GM21390 (cell line): Measurements from ENCODE around the gene FBXO28.
"Not testable (repeated sequence)": the region's sequence is repeated elsewhere in the genome, so short reads cannot be mapped to it uniquely, and the experiment has no call there.

ENCODE experiments used
- ATAC-seq: cut with Tn5 transposase; IDR thresholded peaks from one replicate; pipeline ENCODE4 v1.9.1; 2021; ENCODE audit not compliant: unreplicated experiment

The FBXO28 gene

DNA sequence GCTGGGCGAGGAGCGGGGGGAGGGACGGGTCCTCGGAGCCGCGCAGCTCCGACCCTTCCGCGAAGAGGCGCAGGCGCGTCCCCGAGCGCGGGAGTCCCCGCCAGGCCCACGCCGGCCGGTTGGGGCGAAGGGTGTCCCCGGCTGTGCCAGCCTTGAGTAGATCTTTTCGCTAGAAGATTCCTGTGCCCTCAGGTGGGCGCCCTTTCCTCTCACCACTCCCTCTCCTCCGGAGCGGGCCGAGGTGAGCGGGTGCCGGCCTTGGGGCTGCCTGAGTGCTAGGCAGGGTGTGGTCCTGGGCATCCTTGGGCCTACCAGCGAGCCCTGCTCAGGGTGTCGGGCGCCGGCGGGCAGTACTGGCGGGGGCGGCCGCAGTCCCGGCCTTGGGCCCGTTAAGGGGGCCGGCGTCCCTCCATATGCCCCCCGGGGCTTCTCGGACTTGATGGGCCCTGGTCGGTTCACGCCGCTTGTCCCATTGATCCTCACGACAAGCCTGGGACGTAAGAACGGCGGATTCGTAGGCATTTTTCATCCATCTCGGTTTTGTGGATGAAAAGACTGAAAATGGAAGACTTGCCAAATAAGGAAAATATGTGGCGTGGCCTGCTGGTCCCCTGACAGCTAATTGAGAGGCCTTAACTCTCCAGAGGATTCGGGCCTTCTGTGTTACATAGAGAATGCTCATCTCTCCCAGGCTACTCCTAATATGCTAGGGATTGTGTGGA, 69.8 kb downstream of the FBXO28 start:
- peak; percentile 51 for ATAC-seq

DNA sequence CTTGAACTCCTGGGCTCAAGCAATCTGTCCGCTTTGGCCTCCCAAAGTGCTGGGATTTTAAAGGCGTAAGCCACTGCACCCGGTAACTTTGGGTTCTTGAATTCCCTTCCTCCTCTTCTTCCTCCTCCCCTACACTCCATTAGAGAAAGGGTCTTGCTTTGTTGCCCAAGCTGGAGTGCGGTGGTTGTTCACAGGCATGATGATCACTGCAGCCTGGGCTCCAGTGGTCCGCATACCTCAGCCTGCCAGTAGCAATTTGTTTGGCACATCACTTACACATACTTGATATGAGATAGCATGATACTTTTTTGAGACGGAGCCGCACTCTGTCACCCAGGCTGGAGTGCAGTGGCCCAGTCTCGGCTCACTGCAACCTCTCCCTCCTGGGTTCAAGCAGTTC, 71.3 kb downstream of the FBXO28 start:
- ATAC-seq, result no peak

- no peak for ATAC-seq
These were observed 74.4 kb downstream of the FBXO28 start for GRCh38 chr1:224188286-224188685.

DNA sequence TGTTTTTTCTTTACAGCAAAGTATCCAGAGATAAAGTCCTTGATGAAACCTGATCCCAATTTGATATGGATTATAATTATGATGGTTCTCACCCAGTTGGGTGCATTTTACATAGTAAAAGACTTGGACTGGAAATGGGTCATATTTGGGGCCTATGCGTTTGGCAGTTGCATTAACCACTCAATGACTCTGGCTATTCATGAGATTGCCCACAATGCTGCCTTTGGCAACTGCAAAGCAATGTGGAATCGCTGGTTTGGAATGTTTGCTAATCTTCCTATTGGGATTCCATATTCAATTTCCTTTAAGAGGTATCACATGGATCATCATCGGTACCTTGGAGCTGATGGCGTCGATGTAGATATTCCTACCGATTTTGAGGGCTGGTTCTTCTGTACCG, 75.7 kb downstream of the FBXO28 start:
- ATAC-seq, result no peak

- peak; percentile 48 for ATAC-seq
These were observed 78.3 kb downstream of the FBXO28 start for GRCh38 chr1:224192082-224192788.

DNA sequence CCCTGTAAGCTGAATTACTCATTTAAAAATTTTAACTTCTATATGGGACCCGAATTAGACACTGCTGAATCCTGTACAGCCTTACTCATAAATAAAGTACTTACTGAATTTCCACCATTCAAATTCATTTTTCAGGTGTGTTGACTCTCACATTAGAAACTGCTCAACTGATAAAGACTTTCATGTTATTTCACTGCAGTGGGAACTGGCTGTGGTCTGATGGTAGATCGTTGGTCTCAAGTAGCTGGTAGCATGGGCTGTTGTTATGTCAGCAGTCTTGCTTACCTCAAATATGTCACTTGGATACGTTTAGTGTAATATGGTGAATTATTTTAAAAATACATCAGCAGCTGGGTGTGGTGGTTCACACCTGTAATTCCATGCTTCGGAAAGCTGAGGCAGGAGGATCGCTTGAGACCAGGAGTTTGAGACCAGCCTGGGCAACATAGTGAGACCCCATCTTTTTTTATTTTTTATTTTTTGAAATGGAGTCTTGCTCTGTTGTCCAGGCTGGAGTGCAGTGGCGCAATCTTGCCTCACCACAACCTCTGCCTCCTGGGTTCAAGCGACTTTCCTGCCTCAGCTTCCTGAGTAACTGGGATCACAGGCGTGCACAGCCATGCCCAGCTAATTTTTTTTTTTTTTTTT, 79.5 kb downstream of the FBXO28 start:
- ATAC-seq, result no peak

DNA sequence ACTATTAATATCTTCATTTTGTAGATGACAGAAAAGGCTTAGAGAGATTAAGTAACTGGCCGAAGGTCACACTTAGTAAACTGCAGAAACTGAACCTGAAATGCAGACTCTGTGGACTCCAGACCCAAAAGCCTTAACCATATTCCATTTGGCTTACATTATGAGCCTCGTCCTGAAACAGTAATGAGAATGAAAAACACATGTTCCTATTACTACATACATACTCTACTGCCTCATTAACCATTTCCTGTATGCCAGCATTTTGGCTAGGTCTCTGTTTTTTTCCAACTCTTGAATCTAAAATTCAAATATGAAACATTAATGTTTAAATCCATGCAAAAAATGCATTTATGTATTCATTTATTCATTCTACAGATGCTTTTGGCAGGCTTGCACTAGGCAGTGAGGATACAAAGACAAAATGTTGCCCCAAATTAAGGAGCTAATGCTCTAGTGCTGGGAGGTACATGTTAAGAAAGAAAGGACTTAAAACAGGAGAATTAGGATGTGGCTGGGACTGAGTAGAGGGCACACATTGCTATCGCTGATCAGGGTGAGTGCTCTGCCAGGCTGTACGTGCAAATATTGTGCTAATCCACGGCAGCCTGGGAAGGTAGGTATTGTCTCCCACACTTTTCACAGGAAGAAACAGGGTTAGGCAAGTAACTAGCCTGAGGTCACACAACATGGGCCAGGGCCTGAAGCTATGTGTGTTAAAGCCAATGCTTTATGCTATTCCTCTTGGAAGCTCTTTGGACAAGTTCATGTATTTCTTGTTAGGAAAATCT, 83.1 kb downstream of the FBXO28 start:
- no peak for ATAC-seq

DNA sequence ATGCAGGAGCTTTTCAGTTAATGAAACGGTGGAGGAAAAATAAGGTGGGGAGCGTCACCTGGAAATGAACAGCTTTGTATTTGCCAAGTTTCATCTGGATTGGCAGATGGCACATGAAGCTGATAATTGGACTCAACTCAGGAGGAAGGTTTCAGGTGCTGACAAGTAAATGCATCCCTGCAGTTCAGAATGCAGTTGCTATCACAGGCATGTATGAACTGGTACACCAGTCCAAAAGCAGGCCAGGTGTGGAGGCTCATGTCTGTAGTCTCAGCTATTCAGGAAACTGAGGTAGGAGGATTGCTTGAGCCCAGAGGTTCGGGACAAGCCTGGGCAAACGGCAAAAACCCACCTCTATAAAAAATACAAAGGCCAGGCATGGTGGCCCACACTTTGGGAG, 84.7 kb downstream of the FBXO28 start:
- ATAC-seq, result no peak

GRCh38 chr1:224199679-224200078, 85.8 kb downstream of the FBXO28 start:
- no peak for ATAC-seq

GRCh38 chr1:224201383-224201782, 87.5 kb downstream of the FBXO28 start:
- ATAC-seq, result no peak

- no peak for ATAC-seq
These were observed 87.9 kb downstream of the FBXO28 start for GRCh38 chr1:224201853-224202252.

- peak; percentile 75 for ATAC-seq
These were observed 89.5 kb downstream of the FBXO28 start for GRCh38 chr1:224203243-224204016.

DNA sequence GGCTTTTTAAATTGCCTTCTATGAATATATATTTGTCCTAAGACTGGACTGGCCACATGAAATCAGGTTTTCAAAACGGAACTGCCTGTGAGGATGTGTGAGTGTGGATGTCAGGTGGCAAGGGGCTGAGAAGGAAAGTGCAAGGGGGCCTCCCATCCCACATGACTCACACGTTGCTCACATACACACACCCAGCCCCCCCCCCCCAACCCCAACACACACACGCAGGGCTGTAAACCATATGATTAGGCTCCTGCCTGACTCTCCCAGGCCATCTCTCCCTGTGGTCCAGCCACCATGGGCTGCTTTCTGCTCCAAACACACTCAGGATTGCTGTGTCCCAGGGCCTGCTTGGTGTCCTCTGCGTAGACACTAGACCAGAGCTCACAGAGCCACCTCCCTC, 91.5 kb downstream of the FBXO28 start:
- no peak for ATAC-seq

GRCh38 chr1:224205931-224206538, 92.1 kb downstream of the FBXO28 start:
- ATAC-seq, result not testable (repeated sequence)

GRCh38 chr1:224211206-224211962, 97.5 kb downstream of the FBXO28 start:
- ATAC-seq, result no peak
